Stimulated activated naive CD4-positive, alpha-beta T cell treated with Interleukin-2 at 50 U/mL for 16 hours (primary cell): ENCODE measurements around the gene MED13L.
A peak's percentile ranks its signal among the peaks of the same experiment; 100 is the strongest.

Experiments
- DNase-seq: peaks from one replicate; lab custom pipeline; 2025; lab: John Stamatoyannopoulos, UW

Gene MED13L

DNA sequence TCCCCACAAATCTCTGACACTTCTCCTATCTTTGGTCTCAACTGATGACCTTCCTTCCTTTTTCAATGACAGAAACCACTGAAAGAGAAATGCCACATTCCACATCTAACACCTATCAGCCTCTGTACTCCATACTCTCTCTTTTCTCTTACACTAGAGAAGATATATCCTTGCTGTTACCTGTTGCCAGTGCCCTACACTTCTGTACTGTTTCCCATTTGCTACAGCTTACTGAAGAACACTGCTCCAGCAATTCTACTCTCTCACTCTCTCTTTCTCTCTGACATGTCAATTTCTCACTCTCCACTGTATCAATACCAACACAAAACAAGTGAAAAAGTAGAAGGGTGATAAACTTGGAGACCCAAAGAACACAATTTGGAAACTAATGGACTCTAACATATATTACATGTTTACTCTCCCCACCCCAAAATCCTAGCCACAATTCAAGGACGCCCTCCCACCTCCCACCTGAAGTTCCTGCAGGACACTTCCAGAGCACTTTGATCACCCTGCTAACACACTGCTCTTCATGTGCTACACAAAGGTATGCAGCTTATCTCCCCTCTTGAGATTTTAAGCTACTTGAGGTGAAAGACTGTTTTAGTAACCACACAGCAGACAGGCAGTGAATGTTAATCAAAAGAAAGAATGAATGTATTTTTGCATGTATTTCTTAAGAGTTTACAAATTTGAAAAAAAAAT is 95.0 kb downstream of the MED13L start:
- no peak for DNase-seq

DNA sequence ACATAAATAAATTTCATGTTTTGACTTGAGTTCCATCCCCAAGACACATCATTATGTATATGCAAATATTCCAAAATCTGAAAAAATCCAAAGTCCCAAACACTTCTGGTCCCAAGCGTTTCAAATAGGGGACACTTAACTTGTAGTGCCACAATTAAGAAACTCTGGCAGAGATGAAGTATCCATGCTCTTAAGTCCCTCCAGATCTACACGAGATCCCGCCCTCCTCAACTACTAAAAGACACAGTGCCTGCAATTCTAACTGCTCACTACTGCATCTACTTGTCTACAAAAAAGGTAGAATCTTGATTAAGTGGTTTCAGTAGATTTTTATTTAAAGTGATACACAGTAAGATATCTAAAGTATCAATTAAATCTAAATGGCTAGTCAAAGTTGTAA is 97.0 kb downstream of the MED13L start:
- DNase-seq, result no peak

DNA sequence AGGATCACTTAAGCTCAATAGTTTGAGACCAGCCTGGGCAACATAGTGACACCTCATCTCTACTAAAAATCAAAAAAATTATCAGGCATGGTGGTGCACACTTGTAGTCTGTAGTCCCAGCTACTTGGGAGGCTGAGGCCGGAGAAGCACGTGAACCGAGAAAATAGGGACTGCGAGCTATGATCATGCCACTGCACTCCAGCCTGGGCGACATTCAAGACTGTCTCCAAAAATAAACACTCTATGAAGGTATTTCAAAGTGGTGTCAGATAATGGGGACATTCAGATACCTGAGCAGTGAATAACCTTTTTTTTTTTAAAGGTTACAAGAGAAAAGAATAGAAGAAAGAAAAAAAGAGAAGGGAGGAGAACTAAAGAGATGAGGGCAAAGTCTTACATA is 98.1 kb downstream of the MED13L start:
- no peak for DNase-seq

DNA sequence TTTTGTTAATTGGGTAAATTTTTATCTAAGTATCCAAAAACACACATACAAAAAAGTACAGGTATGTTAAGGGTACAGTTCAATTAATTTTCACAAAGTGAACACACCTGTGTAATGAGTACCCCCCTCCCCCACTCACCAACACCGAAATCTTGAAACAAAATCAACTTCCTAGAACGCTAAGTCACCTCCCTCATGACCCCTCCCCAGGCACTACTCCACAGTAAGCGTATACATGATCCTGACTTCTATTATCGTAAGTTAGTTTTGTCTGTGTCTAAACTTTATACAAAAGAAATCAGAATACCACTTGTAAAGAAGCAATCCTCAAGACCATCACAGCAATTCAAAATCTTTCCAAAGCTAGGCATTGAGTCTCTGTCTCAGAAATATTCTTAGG is 100.5 kb downstream of the MED13L start:
- no peak for DNase-seq

DNA sequence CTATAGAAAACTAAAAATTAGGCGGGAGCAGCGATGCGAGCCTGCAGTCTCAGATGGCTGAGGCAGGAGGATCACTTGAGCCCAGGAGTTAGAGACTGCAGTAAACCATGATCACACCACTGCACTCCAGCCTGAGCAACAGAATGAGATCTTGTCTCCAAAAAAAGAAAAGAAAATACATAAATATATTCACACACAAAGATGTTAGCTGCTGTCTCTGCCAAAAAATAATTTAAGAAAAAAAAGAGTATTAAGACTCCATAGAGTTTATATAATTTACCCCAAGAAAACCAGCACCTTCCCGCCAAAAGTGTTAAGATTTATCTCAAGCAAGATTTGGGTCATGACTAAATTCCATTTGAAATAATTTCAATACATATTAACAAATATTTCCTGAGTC is 102.6 kb downstream of the MED13L start:
- DNase-seq, result no peak

DNA sequence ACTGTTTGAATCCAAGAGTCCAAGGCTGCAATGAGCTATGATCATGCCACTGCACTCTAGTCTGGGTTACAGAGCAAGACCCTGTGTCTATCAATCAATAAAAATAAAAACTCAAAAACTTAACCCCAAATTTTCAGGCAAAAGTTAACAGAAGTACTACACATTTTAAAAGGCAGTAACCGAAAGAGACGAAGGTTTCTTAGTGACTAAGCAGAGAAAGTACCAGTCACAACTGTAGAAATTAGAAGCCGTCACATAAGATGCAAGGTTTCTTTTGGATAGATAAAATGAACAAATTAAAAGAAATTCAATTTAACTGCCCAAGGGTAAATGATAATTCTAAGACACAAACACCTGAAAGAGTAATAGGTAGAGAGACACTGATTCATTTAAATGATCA is 103.5 kb downstream of the MED13L start:
- no peak for DNase-seq

DNA sequence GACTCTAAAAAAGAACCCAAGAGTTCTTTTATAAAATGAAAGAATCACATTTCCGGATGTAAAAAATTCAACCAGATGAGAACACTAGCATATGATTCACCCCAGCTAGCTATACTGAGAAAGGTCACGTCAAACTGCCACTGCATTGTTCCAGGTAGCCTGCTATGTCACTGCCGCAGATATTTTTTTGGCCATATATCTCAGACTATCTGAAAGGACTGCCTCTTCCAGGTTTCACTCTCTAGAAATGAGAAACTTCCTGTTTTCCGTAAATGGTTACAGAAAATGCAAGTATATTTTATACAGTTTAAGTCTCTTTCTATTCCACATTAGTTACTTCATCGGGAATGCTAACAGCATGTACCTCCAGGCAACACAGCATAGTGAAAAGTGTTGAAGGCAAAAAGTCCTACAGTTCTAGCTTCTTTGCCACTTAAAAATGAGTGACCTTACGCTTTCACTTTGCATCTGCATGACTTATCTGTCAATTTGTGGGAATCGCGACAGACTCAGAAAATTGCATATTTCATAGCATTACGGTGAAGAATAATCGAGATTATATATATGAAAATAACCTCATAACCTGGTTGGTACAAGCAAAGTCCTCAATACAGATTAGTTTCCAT is 105.2 kb downstream of the MED13L start:
- peak; percentile 24 for DNase-seq

DNA sequence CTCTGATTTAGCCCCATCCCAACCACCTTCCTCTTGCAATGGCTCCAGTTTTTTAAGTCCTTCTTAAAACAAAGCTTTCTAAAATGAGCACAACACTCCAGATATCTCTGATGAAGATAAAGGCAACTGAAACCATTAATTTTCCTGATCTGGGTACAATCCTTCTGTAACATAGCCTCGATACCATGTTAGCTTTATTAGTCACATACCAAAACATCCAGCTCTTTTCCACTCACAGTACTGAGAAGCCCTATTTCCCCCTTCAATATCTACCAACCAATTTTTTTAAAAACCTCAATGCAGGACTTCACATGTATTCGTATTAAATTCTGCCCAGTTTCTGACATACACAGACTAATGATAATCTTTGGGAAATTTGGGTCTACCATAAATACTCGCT is 105.9 kb downstream of the MED13L start:
- no peak for DNase-seq

DNA sequence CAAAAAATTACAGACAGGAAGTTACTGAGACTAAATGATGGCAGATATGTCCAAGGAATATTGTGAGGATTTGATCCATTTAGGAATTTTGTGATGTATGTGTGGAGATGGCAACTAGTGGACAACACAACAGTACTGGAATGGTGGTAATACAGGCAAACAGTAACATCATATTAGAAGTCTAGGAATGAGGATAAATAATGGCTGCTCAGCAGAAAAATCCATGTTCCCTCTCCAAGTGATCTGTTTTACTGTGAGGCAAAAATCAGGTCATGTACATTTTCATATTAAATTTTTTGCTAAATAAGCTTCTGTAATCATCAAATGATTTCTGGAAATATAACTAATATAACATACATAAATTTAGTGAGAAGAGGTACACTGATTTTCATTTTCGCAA is 108.4 kb downstream of the MED13L start:
- DNase-seq, result no peak

DNA sequence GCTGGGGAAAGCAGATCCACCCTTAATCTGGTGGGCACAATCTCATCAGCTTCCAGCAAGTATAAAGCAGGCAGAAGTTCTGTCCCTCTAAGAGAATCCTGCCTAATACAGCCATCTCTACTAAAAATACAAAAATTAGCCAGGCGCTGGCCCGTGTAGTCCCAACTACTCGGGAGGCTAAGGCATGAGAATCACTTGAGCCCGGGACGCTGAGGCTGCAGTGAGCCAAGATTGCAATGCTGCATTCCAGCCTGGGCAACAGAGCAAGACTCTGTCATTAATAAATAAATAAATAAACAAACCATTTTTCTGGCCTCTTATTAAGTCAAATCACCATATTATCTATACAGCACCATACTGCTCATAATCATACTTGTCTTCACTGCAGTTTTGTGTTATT is 111.2 kb downstream of the MED13L start:
- DNase-seq, result no peak

DNA sequence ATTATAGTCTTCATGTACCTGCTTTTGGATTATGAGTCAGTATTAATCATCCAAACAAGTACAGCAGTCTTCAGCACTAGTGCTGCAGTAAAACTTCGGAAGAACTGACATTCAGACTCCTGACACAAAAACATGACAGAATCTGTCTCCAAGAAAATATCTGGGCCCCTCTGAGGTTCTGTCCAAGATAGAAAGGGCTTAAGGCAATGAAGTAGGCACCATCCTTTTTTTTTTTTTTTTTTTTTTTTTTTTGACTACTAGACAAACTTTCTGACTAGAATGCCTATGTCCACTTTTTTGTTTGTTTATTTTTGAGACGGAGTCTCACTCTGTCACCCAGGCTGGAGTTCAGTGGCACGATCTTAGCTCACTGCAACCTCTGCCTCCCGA is 112.5 kb downstream of the MED13L start:
- DNase-seq, result no peak

DNA sequence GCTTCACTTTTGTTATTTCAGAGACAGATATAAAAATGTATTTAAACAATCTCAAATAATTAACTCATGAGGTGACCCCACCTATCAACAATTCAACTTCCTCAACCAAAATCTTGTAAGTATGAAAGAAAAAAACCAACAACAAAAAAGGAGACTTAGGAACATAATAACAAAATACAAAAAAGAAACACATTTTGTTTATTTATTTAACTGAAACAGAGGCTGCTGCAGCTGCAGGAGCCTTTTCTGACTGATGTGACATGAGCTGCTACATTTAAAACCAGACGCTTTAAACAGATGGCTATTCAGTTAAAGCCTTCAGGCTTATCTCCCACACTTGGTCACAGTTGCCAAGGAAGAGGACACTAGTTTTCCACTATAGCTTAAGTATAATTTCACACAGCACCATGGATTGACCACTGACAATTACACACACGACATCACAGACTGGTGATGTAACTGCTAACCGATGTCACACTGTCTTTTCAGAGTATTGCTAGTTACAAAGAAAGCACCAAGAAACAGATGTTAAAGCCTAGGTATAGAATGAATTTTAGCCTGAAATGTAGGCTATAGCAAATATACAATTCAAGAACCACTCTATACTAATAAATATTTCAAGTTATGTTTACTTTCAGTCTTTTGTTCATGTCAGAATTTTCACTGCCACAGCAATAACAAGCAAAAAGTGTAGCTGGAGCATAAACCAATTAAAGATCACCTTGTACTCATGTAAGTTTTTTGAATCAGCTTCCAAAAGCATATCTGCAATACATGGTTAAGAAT is 113.0 kb downstream of the MED13L start:
- DNase-seq, result no peak

DNA sequence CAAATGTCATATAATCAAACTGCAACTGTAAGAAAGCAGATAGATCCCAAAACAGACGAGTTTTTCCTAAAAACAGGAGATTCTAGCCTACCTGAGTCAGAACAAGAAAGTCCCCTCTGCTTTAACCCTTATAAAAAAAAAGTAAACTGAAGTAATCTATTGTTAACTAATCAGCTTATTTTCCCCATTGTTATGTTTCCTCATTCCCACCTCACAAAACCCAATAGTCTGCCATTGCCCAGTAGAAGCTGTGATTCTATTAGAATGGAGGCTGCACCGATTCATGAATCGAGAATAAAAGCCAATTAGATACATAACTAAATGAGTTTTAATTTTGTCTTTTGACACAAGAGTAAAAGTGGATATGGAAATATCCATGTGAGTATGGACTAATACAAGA is 115.4 kb downstream of the MED13L start:
- no peak for DNase-seq

DNA sequence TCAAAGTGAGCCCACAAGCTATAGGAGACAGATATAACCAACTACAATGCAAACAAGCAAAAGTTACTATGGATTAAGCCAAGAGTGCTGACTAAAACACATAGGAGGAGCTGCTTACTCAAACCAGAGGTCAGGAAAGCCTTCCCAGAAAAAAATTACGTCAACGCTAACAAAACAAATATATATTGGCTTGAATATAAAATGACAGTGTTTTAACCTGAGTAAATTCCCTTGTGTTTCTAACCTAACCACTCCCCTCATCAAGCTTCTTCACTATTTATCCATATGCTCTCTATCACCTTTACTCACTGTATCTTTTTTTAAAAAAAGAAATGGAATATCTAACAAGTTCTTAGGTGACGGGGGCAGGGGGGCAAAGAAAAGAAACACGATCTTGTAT is 115.9 kb downstream of the MED13L start:
- no peak for DNase-seq

DNA sequence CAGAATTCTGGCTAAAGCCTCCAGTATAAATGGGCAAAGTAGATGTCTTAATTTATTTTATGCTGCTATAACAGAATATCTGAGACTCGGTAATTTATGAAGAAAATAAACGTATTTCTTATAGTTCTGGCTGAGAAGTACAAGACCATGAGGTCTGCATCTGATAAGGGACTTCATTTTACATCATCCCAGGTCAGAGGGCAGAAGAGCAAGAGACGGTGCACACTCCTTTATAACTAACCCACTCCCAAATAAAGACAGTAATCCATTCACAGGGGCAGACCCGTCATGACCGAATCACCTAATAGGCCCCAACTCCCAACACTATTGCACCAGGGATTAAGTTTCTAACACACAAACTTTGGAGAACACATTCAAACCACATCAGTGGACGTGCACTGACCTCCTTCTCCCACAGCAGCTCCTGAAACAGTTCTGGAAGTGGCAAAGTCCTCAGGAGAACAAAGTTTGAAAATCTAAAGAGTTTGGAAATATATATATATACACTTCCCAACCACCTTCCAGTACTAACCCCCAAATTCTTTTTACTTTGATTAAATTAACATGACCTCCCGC is 116.5 kb downstream of the MED13L start:
- no peak for DNase-seq

DNA sequence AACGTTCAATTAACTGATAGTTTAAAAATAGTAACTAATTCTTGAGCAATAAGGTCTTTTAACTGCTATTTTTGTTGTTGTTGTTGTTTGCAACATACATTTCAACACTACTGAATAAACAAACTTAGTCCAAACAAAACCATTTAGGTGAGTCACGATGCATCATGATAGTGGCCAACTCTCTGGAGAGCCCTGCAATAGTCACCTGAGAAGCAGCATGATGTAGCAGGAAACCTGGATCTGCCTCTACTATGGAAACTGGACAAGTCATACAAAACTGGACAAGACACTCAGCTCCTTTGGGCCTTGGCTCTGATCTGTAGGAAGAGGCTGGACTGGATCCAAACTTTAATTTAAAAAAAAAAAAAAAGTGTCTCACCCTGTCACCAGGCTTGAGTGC is 117.3 kb downstream of the MED13L start:
- DNase-seq, result no peak

DNA sequence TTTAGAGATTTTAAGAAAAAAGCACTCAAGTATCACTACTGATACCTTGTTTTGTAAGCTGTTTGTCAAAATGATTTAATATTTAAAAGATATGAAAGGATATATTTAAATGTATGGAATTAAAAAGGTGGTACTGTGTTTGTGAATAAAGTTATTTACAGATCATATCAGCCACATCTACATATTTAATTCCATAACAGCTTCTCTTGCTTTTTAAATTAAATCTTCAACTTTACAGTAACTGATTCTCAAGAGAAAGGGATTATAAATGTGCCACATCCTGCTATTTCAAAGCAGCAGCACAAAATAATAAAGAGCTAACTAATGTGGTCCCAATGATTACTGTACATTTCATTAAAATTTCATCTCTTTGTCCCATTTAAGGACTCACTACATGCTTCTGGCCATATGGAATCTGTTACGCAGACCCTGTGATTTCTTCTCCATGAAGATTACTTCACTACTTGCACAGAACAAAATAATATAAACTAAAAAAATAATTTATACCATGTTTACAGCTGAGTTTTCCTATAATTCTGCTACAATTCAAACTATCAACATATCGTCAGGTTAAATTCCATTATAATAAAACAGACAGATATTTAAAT is 117.8 kb downstream of the MED13L start:
- no peak for DNase-seq

DNA sequence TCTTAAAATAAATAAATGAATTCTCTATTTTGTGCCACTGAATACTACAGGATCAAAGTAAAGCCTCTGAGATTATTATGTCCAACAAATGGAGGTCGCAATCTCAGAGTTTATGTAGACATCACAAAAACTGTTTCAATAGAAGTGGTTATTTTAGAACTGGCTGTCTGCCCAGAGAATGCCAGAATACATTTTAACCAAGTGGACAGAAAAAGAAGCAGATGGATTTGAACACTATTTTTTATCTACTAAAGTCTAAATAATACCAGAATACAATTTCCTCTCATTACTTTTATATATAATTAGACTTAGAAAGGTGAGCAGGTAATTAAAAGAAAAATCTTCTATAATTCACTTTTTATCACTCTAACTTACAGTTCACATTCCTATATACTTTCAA is 118.3 kb downstream of the MED13L start:
- DNase-seq, result no peak

DNA sequence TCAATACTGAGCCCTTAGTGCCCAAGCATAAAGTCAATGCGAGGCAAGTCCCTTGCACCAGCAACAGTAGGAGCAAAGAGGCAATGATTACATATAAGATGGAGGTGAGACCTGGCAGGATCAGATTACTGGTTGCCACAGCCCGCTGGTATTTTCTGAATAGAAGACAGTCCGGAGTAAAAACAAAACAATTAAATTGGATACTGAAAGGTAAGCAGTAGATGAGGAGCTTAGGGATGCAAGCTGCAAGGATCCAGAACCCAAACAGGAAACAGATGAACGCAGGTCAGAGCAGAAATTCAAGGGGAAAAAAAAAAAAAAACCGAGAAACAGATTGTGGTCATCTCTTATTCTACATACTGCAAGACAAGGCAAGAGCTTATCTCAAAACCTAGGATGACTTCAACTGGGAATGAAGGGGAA is 119.6 kb downstream of the MED13L start:
- DNase-seq, result no peak

DNA sequence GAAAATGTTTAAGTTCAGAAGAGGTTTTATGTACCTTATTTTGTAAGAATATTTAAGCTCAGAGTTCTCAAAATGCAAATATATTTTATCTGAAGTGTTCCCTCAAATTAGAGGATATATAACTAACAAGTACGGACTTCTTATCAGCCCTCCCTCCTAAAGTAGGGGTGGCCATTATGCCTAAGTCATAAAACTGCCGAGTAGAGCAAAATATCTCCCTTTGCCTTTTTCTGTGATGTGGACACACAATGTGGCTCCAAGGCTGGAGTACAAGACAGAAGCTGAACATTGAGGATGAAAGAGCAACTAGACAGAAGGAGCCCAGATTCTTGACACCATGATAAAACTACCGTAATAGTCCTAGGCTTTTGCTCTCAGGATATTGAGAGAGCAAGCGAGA is 120.9 kb downstream of the MED13L start:
- no peak for DNase-seq

DNA sequence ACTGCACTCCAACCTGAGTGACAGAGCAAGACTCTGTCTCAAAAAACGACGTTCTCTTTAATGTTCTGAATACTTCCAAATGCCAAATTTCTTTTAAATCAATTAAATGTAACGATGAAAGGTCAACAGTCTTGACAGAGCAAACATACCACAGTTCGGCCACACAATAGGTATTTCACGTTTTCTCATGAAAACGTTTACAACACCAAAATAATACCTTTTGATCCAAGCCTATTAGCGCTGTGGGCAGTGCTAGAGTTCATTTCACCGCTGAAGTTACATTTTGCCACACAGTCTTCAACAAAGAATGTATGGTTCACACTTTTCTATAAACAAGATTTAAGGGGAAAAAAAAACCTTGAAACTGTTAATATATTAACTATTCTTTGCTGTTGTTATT is 122.1 kb downstream of the MED13L start:
- DNase-seq, result no peak

DNA sequence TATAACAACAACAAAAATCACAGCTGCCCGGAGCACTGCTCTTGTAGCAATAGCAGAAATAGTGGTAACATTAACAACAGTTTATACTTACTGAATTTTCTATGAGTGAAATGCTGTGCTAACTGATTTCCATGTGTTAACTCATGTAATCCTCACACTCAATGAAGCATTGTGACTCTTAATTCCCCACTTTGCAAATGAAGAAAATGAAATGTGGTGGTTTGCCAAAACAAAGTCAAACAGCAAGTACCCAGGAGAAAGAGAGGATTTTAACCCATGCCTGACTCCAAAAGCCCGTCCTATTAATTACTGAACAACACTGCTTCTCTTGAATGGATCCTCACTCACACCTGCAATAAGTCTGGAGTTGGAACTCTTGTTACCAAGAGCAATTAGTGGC is 123.5 kb downstream of the MED13L start:
- no peak for DNase-seq

DNA sequence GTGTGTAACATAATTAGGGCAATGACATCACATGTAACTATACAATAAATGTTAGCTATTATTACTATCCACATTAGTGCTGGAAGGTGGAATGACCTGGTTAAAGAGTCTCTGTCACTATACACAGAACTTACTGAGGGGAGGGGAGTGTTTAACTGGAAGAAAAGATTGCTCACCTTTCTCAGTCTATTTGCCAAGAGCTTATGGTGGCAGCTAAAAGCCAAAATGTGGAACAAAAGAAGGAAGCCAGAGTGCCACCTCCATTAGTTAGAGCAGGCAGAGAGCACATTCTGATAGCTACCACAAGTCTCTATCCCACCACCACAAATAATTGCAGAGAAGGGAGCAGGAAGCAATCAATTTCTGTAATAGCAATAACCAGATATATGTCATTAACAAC is 124.4 kb downstream of the MED13L start:
- DNase-seq, result no peak
